ENCODE results near the gene ZMYND12.

ZMYND12 gene

GRCh38 chr1:42434340-42434739, 21.5 kb downstream of the ZMYND12 start:
- DNase-seq = no peak

DNA sequence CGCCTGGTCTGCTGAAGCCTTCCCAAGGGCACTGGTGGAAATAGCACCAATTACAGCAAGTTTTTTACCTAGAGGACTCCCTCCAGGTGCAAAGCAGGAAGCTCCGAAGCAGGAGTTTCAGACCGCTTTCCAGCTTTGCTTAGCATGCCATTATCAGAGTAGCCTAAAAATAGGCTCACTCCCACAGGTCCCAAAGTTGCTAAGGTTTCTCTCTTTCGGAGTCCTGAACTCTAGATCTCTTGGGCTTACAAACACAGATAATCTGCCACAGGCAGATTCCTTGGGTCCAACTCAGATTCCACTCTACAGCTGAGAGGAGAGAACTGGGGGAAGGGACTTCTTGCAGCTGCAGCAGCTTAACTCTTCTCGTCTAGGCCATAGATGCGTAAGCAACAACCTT, 22.5 kb downstream of the ZMYND12 start:
- no peak for DNase-seq

DNA sequence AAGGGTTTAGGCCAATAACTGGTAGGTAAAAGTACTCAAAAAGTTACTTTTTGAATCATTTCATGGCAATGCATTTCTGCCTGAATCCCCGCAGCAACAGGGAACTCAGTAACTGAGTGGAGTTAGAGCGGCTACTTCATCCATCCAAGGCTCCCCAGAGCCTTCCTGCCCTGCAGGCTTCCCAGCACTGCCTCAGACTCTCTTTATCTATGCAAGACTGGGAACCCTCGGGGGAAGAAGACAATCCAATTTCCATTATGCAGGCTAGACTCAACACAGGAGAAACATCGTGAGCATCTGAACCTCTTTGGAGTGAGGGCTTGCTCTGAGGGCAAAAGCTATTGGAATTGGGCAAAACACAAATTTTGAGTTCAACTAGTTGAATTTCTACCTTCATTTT, 23.1 kb downstream of the ZMYND12 start:
- no peak for DNase-seq

DNA sequence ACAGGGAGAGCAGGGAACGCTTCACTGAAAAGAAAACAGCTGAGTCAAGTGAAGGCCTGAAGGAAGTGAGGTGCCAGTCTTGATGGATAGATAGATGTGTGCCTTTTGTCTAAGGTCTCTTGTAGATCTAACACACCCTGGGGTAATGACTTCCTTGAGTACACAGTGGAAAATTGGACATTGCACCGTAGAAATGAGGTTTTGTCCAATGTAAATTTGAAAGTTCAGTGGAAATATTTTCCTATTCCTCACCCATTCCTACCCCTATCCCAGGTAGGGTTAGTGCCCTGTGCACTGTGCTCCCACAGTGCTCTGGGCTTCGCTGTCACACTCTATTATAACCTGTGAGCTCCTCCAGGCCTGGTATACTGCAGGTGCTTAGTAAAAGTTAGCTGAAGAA, 24.3 kb downstream of the ZMYND12 start:
- no peak for DNase-seq

DNA sequence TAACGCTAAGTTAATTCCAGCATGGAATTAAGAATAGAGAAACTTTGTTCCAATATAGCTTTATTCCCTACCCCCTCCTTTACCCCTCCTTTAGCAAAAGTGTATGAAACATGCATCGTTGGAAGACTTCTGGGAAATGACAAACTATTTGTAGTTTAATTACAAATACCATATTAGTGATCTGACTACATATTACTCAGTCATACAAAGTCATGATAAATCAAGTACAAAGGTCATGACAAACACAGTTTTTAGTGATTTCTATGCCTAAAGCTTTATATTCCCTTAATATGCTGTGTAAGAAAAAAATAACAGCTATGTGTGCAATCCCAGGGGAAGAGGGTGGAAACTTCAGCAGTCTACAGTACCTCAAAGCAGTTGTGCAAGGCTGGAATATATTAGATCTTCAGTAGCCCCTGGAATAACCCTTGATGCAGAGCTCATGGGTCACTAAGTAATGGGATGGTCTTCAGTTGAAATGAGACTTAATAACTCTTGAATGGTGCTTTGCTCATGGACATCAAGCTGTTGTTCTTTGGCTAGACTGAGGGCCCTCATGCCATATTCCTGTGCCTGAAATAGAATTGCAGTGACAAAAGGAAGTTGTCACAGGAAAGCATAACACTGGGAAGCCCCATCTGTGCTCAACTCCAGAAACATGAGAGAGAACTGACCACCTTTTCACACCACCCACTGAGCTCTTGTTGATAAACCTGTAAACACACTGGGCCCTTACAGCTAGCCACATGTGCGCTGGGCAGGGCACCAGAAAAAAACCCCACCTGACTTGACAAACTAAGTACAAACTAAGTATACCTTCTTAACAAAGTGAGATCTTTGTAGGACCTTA, 25.3 kb downstream of the ZMYND12 start:
- DNase-seq = no peak

GRCh38 chr1:42429603-42430002, 26.2 kb downstream of the ZMYND12 start:
- no peak for DNase-seq

DNA sequence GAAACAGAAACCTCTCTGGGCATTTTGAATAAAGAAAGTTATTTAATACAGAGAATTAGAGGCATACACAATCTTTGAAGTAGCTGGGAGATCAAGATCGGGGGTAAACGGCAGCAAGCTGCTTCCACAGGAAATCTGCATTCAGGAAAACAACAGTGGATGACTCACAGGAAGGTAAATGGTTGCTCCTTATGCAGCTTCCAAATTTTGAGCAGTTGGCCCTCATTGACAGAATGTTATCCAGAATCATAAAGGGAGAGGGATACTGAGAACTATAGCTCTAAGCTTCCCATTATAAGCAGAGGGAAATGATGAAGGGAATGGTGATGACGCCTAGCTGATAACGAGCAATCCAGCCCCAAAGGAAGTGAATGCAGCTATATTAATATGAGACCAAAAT, 28.6 kb downstream of the ZMYND12 start:
- DNase-seq = no peak

- no peak for DNase-seq
Observed at GRCh38 chr1:42424201-42424600, 31.6 kb downstream of the ZMYND12 start.

- peak; percentile 32 for DNase-seq
Observed at GRCh38 chr1:42423681-42424080, 32.1 kb downstream of the ZMYND12 start.

- peak; percentile 89 for DNase-seq
Observed at GRCh38 chr1:42422737-42423136, 33.1 kb downstream of the ZMYND12 start.

GRCh38 chr1:42420911-42421585, 34.8 kb downstream of the ZMYND12 start:
- peak; percentile 98 for DNase-seq

- DNase-seq = peak; percentile 37
Observed at GRCh38 chr1:42420121-42420520, 35.7 kb downstream of the ZMYND12 start.

DNA sequence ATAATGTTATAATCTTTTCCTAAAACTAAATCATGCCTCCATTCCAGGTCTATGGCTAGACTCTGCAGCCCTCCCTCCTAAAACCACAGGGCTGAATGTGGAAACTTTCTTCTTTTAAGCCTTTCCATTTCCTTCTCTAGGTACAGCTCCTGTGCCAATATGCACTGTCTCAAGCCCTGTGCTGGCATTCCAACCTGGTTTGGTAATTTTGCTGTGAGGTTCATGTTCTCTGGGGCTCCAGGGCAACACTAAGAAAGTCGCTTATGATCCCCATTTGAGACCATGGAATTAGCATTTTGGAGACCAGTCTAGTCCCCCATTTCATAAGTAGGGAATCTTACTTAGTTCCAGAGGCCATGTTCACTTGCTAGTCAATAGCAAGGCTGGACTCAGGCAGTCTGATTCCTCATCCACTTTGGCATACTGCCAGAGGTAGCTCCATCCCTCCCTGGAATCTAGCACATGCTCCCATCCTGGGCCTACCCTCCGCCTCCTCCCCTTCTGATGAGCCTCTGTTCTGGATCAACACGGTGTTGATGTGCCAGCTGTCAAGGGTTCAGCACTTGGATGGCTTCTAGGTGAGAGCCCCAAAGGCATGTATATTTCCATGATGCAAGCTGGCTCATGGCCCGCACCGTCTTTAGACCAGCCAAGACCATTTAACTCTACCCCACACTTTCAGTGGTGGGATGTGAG, 36.5 kb downstream of the ZMYND12 start:
- DNase-seq = peak; percentile 93

DNA sequence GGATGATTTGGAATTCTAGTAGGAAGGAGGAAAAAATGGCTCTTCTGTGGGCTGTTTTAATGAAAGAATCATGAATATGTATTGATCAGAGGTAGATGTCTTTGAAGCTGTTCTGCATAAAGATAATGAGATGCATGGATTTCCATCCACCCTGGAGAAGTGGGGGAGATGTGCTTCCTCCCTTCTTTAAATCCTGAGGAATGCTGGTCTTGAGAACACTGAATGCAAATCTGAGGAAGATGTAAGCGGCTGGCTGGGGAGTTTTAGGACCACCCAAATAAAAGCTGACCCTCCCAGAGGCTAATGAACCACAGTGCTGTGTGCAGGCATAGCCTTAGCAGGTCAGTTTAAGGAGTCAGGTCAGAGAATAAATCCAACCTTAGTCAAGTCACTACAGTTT, 37.3 kb downstream of the ZMYND12 start:
- no peak for DNase-seq

GRCh38 chr1:42417166-42417565, 38.7 kb downstream of the ZMYND12 start:
- no peak for DNase-seq

DNA sequence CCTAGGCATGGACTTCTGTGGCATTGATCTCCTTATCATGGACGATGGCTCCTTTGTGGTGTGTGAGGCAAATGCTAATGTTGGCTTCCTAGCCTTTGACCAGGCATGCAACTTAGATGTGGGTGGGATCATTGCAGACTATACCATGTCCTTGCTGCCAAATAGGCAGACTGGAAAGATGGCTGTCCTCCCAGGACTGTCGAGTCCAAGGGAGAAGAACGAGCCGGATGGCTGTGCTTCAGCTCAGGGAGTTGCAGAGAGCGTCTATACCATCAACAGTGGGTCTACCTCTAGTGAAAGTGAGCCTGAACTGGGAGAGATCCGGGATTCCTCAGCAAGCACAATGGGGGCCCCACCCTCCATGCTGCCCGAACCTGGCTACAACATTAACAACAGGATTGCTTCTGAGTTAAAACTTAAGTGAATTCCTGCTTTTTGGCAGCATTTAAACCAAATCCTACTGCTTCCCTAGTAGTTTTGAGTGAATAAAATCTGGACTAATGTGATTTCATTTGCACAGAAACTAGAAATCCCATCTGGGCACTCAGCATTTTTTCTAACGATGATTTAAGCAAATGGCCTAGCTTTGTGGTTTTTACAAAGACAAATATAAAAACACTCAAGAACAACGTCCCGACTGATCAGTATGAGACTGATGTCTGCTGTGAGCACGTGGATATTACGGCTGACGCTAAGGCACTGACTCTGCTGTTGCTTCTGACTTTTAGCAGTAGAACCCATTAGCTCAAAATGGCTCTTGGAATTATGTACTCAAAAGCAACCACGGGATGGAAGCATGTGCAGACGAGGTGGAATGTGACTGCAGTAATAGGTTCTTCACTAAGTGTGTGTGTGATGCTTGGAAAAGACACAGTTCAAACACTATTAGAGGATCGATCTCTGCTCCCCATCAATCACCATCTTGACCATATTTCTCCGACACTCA, 41.0 kb downstream of the ZMYND12 start:
- DNase-seq = no peak

DNA sequence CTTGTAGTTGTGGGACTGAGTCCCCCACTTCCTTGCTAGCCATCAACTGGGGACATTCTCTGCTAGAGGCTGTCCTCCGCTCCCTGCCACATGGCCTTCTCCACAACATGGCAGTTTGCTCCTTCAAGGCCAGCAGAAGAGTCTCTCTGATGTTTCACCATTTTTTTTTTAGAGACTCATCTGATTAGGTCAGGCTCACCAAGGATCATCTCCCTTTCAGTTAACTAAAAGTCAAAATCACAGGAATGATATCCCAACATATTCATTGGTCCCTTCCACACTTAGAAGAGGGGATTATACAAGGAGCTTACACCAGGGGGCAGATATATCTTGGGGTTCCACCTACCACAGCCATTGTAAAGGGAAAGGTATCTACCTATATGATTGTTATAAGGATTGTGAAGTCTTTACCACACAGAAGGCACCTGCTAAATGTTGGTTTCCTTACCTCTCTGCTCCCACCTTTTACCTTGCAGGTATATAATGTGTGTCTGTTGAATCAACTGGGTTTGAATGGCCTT, 51.9 kb downstream of the ZMYND12 start:
- no peak for DNase-seq

- no peak for DNase-seq
Observed at GRCh38 chr1:42399315-42400100, 56.3 kb downstream of the ZMYND12 start.

DNA sequence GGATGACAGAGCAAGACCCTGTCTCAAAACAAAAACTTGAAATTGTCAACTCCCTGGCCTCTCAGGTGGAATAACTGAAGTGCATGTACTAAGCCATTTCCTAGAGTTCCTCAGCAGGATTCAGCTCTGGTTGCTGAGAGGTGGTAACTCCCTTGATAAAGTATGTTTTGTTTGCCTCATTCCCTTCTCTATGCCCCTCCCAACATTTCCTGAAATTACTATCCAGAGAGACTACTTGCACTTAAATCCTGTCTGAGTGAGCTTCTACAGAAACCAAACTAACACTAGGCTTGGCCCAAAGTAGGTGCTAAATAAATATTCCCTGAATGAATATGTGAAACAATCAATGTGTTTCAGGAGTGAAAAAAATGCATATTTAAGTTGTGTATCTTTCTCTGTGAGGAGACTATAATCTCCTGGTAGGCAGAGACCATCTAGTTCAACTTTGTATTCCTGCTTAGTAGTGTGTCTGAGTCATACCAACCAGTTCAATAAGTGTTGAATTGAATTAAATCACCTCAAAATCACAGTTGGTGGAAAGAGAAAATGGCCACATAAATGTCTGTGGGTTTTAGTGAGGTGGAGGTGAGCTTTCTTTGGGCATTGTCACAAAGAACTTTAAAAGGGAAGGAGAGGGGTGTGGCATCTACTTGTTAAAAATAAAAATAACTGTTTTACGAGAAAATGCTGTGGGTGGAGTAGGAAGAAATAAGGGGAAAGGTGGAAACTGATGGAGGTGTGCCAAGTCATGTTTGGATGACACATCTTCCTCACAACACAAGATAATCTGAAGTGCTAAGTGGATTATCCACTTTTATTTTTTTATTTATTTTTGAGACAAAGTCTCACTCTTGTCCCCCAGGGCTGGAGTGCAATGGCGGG, 62.6 kb downstream of the ZMYND12 start:
- no peak for DNase-seq

GRCh38 chr1:42392255-42392654, 63.6 kb downstream of the ZMYND12 start:
- DNase-seq = no peak

GRCh38 chr1:42386051-42386450, 69.8 kb downstream of the ZMYND12 start:
- no peak for DNase-seq
